Kidney tubule cell (primary cell): ENCODE results near the gene TMPRSS11F.

Source experiments
- DNase-seq: peaks from one replicate; pipeline ENCODE4 v3.0.0-alpha.2; 2018; ENCODE audit warnings: low spot score

Gene TMPRSS11F

DNA sequence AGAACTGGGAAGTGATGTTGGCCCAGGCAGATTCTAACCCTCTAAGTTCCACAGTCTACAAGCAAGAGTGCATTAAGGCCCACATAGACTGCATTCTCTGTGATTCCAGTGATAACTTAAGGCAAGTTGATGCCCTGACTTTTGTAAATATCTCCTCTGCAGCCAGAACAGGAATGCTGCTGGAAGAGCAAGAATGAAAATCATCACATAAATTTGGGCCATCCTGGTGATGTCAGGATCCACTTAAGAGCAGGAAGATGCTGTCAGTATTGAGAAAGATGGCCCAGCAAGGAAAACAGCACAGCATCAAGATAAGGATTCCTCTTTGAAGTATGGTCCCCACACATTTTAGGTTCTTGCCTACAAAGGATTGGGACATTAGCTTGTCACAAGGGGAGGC is 52.4 kb downstream of the TMPRSS11F start:
- DNase-seq, result no peak

DNA sequence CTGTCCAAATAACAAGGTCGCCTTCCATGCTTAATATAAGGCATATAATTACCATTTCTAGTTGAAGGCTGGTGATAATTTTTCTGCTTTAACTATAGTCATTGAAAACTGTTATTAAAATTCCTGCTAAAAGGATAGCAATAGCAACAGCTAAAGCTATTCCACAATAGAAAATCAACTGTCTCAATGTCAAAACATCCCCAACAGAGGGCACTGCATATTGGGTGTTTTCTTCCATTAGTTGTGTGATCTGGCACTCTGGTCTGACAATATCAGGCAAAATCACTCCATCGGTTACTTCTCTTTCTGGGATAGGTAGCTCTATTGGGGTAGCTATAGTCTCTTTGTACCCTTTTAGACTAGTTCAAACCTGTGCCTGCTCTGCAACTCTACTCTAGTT is 53.5 kb downstream of the TMPRSS11F start:
- DNase-seq, result no peak

DNA sequence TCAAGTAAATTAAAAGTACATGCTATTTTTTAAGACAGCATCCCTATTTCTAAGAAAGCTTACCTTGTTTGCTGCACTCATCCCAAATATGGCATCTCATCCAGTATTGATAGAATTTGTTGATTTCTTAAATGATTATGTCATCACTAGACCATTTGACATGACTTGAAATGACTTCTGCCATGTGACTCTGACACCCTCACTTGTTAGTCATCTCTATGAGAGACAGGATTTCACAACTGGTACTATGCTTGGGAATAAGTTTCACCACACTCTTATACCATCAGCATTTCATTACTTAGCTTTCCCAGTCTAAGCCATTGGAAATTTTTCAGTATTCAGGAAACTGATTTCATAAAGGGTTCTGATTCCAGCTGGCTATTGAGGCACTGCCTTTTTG is 55.3 kb downstream of the TMPRSS11F start:
- DNase-seq, result peak; percentile 66

- no peak for DNase-seq
These were observed 59.4 kb downstream of the TMPRSS11F start for GRCh38 chr4:68070302-68070701.

DNA sequence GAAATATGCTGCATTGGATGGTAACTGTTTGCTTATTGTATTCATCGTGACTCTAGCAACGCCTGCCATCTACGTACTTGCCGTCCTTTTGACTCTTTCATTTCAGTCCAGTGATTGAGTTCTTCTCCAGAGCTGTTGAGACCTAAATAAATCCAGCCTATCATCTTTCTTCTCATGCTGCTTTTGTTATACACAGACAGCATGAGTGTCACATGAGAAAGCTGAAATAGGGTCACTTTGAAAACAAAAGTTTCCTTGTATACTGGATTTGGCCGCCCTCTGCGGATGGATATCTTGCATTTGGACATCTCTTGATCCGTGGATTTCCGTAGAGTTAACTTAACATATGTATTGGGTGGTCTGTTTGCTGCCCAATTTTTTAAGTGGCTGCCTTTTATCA is 67.2 kb downstream of the TMPRSS11F start:
- DNase-seq, result no peak

GRCh38 chr4:68038272-68038671 is 91.4 kb downstream of the TMPRSS11F start:
- no peak for DNase-seq

- DNase-seq, result peak; percentile 92
These were observed 108.5 kb downstream of the TMPRSS11F start for GRCh38 chr4:68021185-68021584.

- DNase-seq, result no peak
These were observed 118.0 kb downstream of the TMPRSS11F start for GRCh38 chr4:68011684-68012083.
